GM12865 (cell line): ENCODE measurements around the gene ADIRF.
"Not testable (repeated sequence)": the region's sequence is repeated elsewhere in the genome, so short reads cannot be mapped to it uniquely, and the experiment has no call there.

Source experiments
- DNase-seq: peaks from one replicate; pipeline ENCODE4 v3.0.0; 2010; ENCODE audit warnings: low read depth
- H3K4me3 ChIP-seq: 2 replicates; pipeline ENCODE4 v1.5.1; 2011; ENCODE audit warnings: mild to moderate bottlenecking, low read depth, low read length, control low read depth
- TF ChIP-seq, protein P1 (sequence below): IDR thresholded peaks from 2 replicates; pipeline ENCODE4 v1.5.1; 2011; ENCODE audit warnings: low read length, control low read depth, low read depth, inconsistent platforms; ENCODE audit not compliant: insufficient read depth; ENCODE audit errors: missing control alignments

The ADIRF gene

DNA sequence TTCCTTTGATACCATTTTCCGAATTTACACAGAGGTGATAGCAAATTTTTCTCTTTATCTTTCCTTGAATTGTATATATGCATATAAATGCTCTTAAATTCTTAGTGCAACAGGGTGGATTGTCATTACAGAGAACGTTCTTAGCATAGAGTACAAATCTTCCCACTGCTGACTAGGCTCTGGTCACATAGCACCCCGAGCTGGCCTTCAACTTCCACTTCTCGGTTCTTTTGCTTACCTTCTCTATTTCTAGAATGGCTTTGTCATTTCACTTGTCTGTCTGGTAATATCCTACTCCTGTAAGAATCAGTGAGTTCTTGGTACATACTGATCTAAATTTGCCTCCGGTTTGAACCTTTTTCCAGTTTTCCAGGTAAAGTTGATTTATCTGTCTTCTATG is 13.4 kb downstream of the ADIRF start:
- no peak overlapping the region for H3K4me3 ChIP-seq
- TF ChIP-seq, protein P1, sequence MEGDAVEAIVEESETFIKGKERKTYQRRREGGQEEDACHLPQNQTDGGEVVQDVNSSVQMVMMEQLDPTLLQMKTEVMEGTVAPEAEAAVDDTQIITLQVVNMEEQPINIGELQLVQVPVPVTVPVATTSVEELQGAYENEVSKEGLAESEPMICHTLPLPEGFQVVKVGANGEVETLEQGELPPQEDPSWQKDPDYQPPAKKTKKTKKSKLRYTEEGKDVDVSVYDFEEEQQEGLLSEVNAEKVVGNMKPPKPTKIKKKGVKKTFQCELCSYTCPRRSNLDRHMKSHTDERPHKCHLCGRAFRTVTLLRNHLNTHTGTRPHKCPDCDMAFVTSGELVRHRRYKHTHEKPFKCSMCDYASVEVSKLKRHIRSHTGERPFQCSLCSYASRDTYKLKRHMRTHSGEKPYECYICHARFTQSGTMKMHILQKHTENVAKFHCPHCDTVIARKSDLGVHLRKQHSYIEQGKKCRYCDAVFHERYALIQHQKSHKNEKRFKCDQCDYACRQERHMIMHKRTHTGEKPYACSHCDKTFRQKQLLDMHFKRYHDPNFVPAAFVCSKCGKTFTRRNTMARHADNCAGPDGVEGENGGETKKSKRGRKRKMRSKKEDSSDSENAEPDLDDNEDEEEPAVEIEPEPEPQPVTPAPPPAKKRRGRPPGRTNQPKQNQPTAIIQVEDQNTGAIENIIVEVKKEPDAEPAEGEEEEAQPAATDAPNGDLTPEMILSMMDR = no peak
- no peak for DNase-seq

DNA sequence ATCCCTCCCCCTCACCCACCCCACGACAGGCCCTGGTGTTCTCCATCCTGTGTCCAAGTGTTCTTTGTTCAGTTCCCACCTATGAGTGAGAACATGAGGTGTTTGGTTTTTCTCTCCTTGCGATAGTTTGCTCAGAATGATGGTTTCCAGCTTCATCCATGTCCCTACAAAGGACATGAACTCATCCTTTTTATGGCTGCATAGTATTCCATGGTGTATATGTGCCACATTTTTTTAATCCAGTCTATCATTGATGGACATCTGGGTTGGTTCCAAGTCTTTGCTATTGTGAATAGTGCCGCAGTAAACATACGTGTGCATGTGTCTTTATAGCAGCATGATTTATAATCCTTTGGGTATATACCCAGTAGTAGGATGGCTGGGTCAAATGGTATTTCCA is 16.2 kb downstream of the ADIRF start:
- not testable (repeated sequence) for H3K4me3 ChIP-seq, DNase-seq

DNA sequence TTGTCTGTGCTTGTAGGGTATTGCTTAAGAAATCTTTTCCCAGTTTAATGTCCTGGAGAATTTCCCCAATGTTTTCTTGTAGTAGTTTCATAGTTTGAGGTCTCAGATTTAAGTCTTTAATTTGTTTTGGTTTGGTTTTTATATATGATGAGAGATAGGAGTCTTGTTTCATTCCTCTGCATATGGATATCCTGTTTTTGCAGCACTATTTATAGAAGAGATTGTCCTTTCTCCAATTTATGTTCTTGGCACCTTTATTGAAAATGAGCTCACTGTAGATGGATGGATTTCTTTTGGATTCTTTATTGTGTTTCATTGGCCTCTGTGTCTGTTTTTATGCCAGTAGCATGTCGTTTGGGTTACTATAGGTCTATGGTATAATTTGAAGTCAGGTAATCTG is 20.2 kb downstream of the ADIRF start:
- H3K4me3 ChIP-seq = no peak overlapping the region
- no peak for DNase-seq
- TF ChIP-seq, protein P1 = no peak

DNA sequence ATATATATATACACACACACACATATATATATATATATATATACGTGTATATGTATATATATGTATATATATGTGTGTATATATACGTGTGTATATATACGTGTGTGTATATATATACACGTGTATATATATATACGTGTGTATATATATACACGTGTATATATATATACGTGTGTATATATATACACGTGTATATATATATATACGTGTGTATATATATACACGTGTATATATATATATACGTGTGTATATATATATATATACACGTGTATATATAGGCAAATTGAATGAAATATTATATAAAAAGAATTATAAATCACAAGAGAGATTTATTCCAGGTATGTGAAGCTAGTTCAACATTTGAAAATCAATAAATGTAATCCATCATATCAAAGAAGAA is 23.1 kb downstream of the ADIRF start:
- not testable (repeated sequence) for H3K4me3 ChIP-seq, DNase-seq

DNA sequence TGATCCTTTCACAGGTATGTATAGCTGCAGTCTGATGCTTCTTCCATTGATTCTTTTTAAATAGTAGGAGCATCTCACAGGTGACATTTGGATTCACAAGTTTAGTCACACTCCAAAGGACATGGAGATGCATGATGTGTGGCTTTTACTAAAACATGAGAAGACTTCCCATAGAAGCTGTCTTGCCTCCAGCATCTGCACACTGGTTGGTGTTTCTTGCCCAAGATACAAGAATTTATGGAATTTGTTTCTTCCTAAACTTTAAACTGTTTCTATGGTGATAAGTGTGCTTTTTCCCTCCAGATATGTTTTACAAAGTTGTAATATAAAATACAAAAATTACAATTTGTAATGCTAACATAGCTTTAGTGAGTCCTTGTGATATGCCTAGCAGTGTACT is 24.2 kb downstream of the ADIRF start:
- H3K4me3 ChIP-seq = no peak overlapping the region
- TF ChIP-seq, protein P1 = no peak
- DNase-seq = no peak

DNA sequence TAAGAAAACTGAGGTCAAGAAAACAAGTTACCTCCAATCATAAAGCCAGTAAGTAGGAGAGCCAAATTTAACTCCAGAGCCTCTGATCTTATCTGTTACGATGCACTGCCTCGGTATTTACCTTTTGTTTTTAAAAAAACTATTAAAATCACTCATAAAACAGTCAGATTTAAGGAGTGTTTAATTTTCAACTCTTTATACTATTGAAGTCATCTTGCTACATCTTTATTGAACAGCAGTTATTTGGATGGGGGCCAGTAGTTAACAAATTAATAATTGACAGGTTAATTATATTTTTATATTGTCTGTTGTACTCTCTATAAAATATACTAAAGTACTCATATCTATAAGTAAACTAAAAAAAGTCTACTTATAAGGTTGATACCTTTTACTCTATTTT is 24.6 kb downstream of the ADIRF start:
- no peak overlapping the region for H3K4me3 ChIP-seq
- no peak for DNase-seq
- TF ChIP-seq, protein P1 = no peak

DNA sequence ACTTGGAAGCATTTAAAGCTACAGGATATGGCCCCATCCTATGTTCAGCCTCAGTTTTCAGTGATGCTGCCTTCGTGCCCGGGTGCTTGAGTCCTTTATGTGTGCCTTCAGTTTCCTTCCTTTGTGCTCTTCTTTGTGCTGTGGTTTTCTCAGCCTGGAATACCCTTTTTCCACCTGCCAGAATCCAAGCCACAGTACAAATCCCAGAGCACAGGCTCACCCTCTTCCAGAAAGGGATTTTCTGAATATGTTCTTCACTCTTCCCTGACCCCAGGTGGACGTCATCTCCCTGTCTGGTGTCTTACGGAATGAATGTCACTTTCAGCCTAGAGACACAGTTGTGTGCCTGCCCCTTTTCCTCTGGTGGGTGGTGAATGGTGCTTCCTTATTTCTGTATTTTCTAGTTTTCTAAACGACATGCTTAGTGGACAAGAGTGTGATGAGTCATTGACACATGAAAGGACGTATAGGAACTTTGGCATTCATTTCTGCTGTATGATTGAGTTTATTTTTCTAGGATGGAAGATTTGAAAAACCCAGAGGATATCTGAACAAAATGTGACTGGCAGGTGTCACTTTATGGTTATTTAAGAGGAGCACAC is 31.6 kb downstream of the ADIRF start:
- H3K4me3 ChIP-seq, DNase-seq: not testable (repeated sequence)

DNA sequence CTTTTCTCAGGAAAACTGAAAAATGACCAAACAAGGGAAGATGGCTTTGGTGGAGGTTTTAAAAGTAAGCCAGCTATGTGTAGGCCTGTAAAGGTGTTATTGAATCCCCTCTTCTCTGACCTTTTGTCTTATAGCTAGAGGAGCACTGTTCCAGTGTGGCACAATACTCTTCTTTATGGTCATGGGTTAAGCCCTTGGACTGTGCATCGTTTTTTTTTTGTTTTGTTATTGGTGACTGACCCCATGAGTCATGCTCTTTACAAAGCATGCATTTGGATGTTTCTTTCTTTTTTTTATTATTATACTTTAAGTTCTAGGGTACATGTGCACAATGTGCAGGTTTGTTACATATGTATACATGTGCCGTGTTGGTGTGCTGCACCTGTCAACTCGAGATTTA is 32.2 kb downstream of the ADIRF start:
- TF ChIP-seq, protein P1 = no peak
- no peak for DNase-seq
- H3K4me3 ChIP-seq = no peak overlapping the region

DNA sequence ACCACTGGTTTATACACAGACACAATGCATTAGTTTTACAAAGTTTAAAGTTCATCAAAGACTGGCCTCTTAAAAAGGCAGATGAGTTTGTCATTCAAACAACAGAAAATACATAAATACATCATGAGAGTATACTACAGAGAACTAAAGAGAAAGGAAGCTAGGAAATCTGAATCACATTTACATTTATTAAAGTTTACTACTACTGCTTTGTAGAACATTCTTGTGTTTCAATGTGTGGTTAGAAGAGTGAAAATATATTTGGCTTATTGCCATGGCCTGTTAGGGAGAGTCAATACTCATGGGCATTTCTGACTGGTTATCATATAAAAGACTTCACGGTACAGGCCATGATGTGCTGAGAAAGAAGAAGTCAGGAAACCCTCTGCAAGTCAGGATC is 38.8 kb downstream of the ADIRF start:
- DNase-seq, H3K4me3 ChIP-seq: not testable (repeated sequence)

DNA sequence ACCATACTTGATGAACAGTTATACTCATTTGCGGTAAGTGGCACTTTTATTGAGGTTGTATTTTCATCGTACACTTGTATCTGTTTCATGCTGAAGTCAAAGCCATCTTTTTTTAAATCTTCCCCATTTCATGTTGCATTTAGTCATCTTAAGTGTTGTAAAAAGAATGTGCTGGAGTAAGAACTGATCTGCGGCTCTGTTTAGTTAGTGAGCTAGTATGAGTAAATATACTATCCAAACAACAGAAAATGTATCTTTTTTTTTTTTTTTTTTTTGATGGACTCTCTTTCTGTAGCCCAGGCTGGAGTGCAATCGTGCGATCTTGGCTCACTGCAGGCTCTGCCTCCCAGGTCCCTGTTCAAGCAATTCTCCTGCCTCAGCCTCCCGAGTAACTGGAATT is 39.4 kb downstream of the ADIRF start:
- not testable (repeated sequence) for DNase-seq

DNA sequence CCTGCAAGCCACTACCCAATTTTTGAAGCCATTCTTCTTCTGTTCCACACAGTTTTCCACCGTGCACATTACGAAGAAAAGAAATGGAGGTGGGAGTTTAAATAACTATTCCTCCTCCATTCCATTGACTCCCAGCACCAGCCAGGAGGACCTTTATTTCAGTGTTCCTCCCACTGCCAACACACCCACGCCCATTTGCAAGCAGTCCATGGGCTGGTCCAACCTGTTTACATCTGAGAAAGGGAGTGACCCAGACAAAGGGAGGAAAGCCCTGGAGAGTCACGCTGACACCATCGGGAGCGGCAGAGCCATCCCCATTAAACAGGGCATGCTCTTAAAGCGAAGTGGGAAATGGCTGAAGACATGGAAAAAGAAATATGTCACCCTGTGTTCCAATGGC is 40.0 kb downstream of the ADIRF start:
- H3K4me3 ChIP-seq, DNase-seq: not testable (repeated sequence)

More for the DNA sequence above, 39.4 kb downstream of the ADIRF start:
- H3K4me3 ChIP-seq = not testable (repeated sequence)

DNA sequence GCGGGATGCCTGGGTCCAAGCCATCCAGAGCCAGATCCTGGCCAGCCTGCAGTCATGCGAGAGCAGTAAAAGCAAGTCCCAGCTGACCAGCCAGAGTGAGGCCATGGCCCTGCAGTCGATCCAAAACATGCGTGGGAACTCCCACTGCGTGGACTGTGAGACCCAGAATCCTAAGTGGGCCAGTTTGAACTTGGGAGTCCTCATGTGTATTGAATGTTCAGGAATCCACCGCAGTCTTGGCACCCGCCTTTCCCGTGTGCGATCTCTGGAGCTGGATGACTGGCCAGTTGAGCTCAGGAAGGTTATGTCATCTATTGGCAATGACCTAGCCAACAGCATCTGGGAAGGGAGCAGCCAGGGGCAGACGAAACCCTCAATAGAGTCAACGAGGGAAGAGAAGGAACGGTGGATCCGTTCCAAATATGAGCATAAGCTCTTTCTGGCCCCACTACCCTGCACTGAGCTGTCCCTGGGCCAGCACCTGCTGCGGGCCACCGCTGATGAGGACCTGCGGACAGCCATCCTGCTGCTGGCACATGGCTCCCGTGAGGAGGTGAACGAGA is 40.9 kb downstream of the ADIRF start:
- not testable (repeated sequence) for H3K4me3 ChIP-seq, DNase-seq

DNA sequence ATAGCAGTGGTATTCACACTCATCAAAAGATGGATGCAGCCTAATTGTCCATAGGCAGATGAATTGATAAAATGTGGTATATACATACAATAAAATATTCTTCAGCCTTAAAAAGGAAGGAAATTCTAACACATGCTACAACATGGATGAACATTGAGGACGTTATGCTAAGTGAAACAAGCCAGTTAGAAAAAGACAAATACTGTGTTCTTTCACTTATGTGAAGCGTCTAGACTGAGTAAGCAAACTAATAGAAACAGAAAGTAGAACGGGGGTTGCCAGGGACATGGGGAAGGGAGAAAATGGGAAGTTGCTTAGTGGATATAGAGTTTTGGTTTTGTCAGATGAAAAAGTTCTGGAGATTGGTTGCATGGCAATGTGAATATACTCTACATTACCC is 45.2 kb downstream of the ADIRF start:
- peak; percentile 9 for DNase-seq
- H3K4me3 ChIP-seq = not testable (repeated sequence)
